T-cell (primary cell): ENCODE data around the gene BOC. TPM values are rescaled to one million over a fixed set of nuclear protein-coding genes. Genes with fewer than 3 reads are reported as not detected.

Experiments
- ATAC-seq, 4 experiments: fragments of 200-7000 bp in 3 of 4; fragments of 150-1000 bp in 1 of 4; cut with Tn5 transposase; replicated peaks in 1 of 4; 1 replicate in 3 of 4; 2 replicates in 1 of 4; pipeline ENCODE4 v1.10.0; 2021; ENCODE audit warnings: moderate library complexity in 3 of 4, mild to moderate bottlenecking in 2 of 4, moderate number of reproducible peaks in 1 of 4
- CTCF ChIA-PET, 2 donors: fragments of 300-600 bp; sonication (Branson Sonifier 250); formaldehyde crosslinking; loops; one replicate each; lab custom pipeline; 2022; ENCODE audit warnings: antibody characterized with exemption in 2 of 2; lab: Charles Lee
- POLR2A ChIA-PET, 2 donors: fragments of 300-600 bp; sonication (Branson Sonifier 250); formaldehyde crosslinking; loops; one replicate each; lab custom pipeline; 2022; ENCODE audit warnings: antibody characterized with exemption in 2 of 2; lab: Charles Lee
- DNase-seq, 35 experiments: peaks; one replicate each; pipeline versions ENCODE4 v3.0.0 to v3.0.0-alpha.2; 2013 to 2023
- H3K27ac ChIP-seq: one replicate; pipeline ENCODE4 v1.5.1; 2013; ENCODE audit warnings: low read length
- H3K27me3 ChIP-seq, 2 experiments: replicated peaks in 1 of 2; 1 replicate in 1 of 2; 2 replicates in 1 of 2; pipeline versions ENCODE4 v1.6.1 to v1.7.0; 2013; ENCODE audit warnings: low read length in 1 of 2, mixed read lengths in 1 of 2; ENCODE audit not compliant: control insufficient read depth in 2 of 2, insufficient read depth in 2 of 2; ENCODE audit errors: extremely low read depth in 1 of 2
- H3K36me3 ChIP-seq, 2 donors: 1 replicate in 1 of 2; 2 replicates in 1 of 2; pipeline versions ENCODE4 v1.6.1 to v1.7.0; 2013; ENCODE audit warnings: low read length in 1 of 2; ENCODE audit not compliant: control insufficient read depth in 2 of 2, insufficient read depth in 1 of 2; ENCODE audit errors: extremely low read depth in 1 of 2
- H3K4me1 ChIP-seq, 2 experiments: 1 replicate in 1 of 2; 2 replicates in 1 of 2; pipeline versions ENCODE4 v1.6.1 to v1.7.0; 2013; ENCODE audit warnings: low read length in 2 of 2, mixed read lengths in 1 of 2; ENCODE audit not compliant: insufficient read depth in 2 of 2, control insufficient read depth in 1 of 2; ENCODE audit errors: extremely low read depth in 1 of 2
- H3K4me3 ChIP-seq, 2 donors: 1 replicate in 1 of 2; 2 replicates in 1 of 2; pipeline versions ENCODE4 v1.5.1 to v1.7.0; 2013; ENCODE audit warnings: mild to moderate bottlenecking in 2 of 2, low read length in 1 of 2, moderate library complexity in 1 of 2; ENCODE audit not compliant: control insufficient read depth in 1 of 2; ENCODE audit errors: extremely low read depth in 1 of 2
- H3K9me3 ChIP-seq: 2 replicates; pipeline ENCODE4 v1.7.0; 2013
- H3K27ac Mint-ChIP-seq, 2 donors: one replicate each; pipeline ENCODE4 v1.8.0; 2020 to 2021; ENCODE audit warnings: mild to moderate bottlenecking in 2 of 2, mixed read lengths in 2 of 2
- H3K27me3 Mint-ChIP-seq, 2 donors: one replicate each; pipeline ENCODE4 v1.8.0; 2021 to 2022; ENCODE audit warnings: mixed read lengths in 2 of 2
- H3K36me3 Mint-ChIP-seq: one replicate; pipeline ENCODE4 v1.8.0; 2021; ENCODE audit warnings: mixed read lengths
- H3K4me1 Mint-ChIP-seq, 3 donors: one replicate each; pipeline ENCODE4 v1.8.0; 2020 to 2022; ENCODE audit warnings: mixed read lengths in 3 of 3, mild to moderate bottlenecking in 1 of 3
- H3K4me3 Mint-ChIP-seq, 3 donors: one replicate each; pipeline ENCODE4 v1.8.0; 2020 to 2022; ENCODE audit warnings: mild to moderate bottlenecking in 3 of 3, mixed read lengths in 3 of 3, moderate library complexity in 3 of 3
- H3K9me3 Mint-ChIP-seq, 3 donors: one replicate each; pipeline ENCODE4 v1.8.0; 2020 to 2022; ENCODE audit warnings: mixed read lengths in 3 of 3
- WGBS: methylation state at CpG from one replicate; pipeline ENCODE4 v1.1.5; 2013; ENCODE audit warnings: missing lambda C conversion rate; ENCODE audit not compliant: insufficient coverage; 5-methylcytosine and 5-hydroxymethylcytosine counted together
- total RNA-seq, 35 experiments: library from RNA in 6 of 35; stranded (reverse) in 6 of 35; fragments of 120-200 nt in 1 of 35; gene quantifications; one replicate each; pipeline versions ENCODE4 v1.2.1 to v1.2.4 and lab custom pipeline; 2013 to 2026

Gene BOC
- total RNA-seq, 5 donors from 2014 or later (not counting 1 experiment from before 2014, with no cell fraction given), result 0.16 to 0.20 TPM; not detected in 3

DNA sequence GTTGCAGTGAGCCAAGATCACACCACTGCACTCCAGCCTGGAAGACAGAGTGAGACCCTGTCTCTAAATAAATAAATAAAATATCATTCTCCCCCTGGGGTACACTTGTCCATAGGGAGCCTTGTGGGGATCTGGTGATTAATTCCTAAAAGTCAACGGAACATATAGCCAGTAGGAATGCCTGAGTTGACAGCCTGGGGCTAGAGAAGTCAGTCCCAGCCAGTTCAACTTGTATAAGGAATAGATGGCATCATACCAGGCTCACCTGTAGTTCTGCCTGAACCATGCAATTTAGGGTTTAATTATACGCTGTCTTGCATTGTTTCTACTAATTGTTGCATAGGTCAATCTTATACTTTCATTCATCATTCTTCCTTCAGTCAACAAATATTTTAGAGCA lies 5.9 kb upstream of the BOC start:
- Mint-ChIP-seq H3K4me1 (no peaks in the 10 kb centered on the region), H3K4me3 (no peak overlapping the region), H3K9me3 (peaks cover 0 to 5% (median 2%) of the 10 kb centered on the region in 3 donors), H3K36me3 (no peaks in the 10 kb centered on the region), H3K27ac (no peak overlapping the region), H3K27me3 (peaks cover 29 to 41% of the 10 kb centered on the region in 2 donors)
- 56% methylated on average over 1 of the region's 2 CpGs for WGBS
- peaks cover 3 to 9% of the 10 kb centered on the region in 2 experiments for H3K27me3 ChIP-seq
- DNase-seq (no peak), ATAC-seq (no peak)
- ChIA-PET POLR2A (no interaction called here), CTCF (no interaction called here)
- H3K4me1 ChIP-seq, result no peaks in the 10 kb centered on the region
- no peaks in the 10 kb centered on the region for H3K9me3 ChIP-seq
- H3K4me3 ChIP-seq, result no peak overlapping the region
- no peaks in the 10 kb centered on the region for H3K36me3 ChIP-seq
- no peak overlapping the region for H3K27ac ChIP-seq

- H3K27me3 ChIP-seq, result peaks cover 5 to 41% of the 10 kb centered on the region in 2 experiments
- peaks cover 2 to 11% of the 10 kb centered on the region in 2 experiments for H3K4me1 ChIP-seq
- ATAC-seq (no peak), DNase-seq (no peak)
- H3K9me3 ChIP-seq, result no peaks in the 10 kb centered on the region
- CTCF ChIA-PET, result no interaction called here
- WGBS, result 52% methylated on average over 6 of the region's 22 CpGs
- peak overlapping the region in 2 of 3 donors; percentile 68 to 77 for H3K4me3 Mint-ChIP-seq
- no peak overlapping the region for H3K27ac ChIP-seq
- peaks cover 10 to 15% (median 13%) of the 10 kb centered on the region in 3 donors for H3K4me1 Mint-ChIP-seq
- no peaks in the 10 kb centered on the region for H3K9me3 Mint-ChIP-seq
- peak overlapping the region in 1 of 2 donors; percentile 52 for H3K27ac Mint-ChIP-seq
- peaks cover 62 to 70% of the 10 kb centered on the region in 2 donors for H3K27me3 Mint-ChIP-seq
- POLR2A ChIA-PET, result no interaction called here
- H3K4me3 ChIP-seq, result peak overlapping the region in 1 of 2 donors; percentile 46
- H3K36me3 ChIP-seq, result no peaks in the 10 kb centered on the region
- no peaks in the 10 kb centered on the region for H3K36me3 Mint-ChIP-seq
Measured at GRCh38 chr3:113210604-113211329, 590 bp upstream of the BOC start.

DNA sequence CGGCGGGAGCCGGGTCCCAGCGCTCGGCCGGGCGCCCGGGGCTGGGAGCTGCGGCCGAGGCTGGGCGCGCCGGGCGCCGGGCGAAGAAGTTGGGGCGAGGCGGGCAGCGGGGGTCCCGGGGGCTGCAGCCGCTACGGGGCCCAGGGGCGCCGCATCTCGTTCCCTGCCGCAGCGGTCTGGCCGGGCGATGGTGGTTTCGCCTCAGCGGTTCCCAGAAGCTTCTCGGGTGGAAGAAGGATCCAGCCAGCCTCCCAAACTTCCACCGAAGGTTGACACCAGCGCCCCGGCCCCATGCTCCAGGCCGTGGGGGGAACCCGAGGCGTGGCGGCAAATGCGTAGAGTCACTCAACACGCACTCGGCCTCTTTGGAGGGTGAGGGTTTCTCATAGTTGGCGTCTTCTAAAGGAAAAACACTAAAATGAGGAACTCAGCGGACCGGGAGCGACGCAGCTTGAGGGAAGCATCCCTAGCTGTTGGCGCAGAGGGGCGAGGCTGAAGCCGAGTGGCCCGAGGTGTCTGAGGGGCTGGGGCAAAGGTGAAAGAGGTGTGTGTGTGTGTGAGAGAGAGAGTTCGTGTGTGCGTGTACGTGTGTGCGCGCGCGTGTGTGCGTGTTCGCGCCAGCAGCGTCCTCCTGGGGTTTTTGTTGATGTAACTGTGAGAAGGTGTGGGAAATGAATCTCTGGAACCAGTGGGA lies 940 bp downstream of the BOC start:
- H3K9me3 Mint-ChIP-seq, result no peaks in the 10 kb centered on the region
- no peaks in the 10 kb centered on the region for H3K36me3 ChIP-seq
- no peak overlapping the region for H3K27ac Mint-ChIP-seq
- POLR2A ChIA-PET, result no interaction called here
- peaks cover 10 to 15% (median 13%) of the 10 kb centered on the region in 3 donors for H3K4me1 Mint-ChIP-seq
- peak overlapping the region in 1 of 2 donors; percentile 73 for H3K4me3 ChIP-seq
- 5% methylated on average over 58 of the region's 62 CpGs for WGBS
- H3K27me3 ChIP-seq, result peaks cover 5 to 41% of the 10 kb centered on the region in 2 experiments
- H3K27ac ChIP-seq, result no peak overlapping the region
- CTCF ChIA-PET, result no interaction called here
- no peaks in the 10 kb centered on the region for H3K36me3 Mint-ChIP-seq
- peaks cover 56 to 69% of the 10 kb centered on the region in 2 donors for H3K27me3 Mint-ChIP-seq
- peaks cover 2 to 11% of the 10 kb centered on the region in 2 experiments for H3K4me1 ChIP-seq
- no peak for ATAC-seq
- no peak for DNase-seq
- no peaks in the 10 kb centered on the region for H3K9me3 ChIP-seq
- H3K4me3 Mint-ChIP-seq, result peak overlapping the region in 2 of 3 donors; percentile 49 to 66

DNA sequence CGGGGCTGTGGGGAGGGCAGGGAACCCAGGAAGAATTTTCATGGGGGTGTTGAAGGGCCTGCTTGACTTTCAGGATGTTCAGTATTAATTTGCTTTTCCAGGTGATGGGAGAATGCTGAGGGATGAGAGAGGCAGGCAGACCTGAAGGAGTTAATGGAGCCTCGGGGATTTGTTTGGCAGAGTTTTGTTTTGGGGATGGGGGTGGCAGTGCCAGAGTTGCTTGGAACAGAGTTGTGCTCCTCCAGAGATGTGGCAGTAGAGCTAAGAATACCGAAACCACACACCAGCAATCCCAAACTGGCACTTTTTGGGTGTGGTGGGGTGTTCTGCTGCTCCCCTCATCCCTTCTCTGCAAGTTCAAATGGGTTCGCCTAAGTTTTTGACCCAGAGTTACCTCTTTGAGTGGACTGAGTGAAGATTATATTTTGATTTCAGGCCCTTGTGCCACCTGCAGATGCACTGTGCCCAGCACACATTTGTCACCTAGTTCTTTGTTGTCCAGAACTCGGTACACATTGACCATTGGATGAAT lies 1.6 kb downstream of the BOC start:
- peaks cover 10 to 15% (median 13%) of the 10 kb centered on the region in 3 donors for H3K4me1 Mint-ChIP-seq
- no peaks in the 10 kb centered on the region for H3K36me3 Mint-ChIP-seq
- H3K4me3 Mint-ChIP-seq, result peak overlapping the region in 1 of 3 donors; percentile 66
- peak overlapping the region in 1 of 2 donors; percentile 29 for H3K27ac Mint-ChIP-seq
- Histone ChIP-seq H3K4me3 (peak overlapping the region in 1 of 2 donors; percentile 73), H3K27ac (no peak overlapping the region), H3K9me3 (no peaks in the 10 kb centered on the region), H3K36me3 (no peaks in the 10 kb centered on the region), H3K4me1 (peaks cover 2 to 11% of the 10 kb centered on the region in 2 experiments), H3K27me3 (peaks cover 5 to 41% of the 10 kb centered on the region in 2 experiments)
- no peaks in the 10 kb centered on the region for H3K9me3 Mint-ChIP-seq
- ATAC-seq (no peak), DNase-seq (no peak)
- ChIA-PET CTCF (no interaction called here), POLR2A (no interaction called here)
- WGBS, result 59% methylated on average over 3 of the region's 5 CpGs
- H3K27me3 Mint-ChIP-seq, result peaks cover 55 to 70% of the 10 kb centered on the region in 2 donors

DNA sequence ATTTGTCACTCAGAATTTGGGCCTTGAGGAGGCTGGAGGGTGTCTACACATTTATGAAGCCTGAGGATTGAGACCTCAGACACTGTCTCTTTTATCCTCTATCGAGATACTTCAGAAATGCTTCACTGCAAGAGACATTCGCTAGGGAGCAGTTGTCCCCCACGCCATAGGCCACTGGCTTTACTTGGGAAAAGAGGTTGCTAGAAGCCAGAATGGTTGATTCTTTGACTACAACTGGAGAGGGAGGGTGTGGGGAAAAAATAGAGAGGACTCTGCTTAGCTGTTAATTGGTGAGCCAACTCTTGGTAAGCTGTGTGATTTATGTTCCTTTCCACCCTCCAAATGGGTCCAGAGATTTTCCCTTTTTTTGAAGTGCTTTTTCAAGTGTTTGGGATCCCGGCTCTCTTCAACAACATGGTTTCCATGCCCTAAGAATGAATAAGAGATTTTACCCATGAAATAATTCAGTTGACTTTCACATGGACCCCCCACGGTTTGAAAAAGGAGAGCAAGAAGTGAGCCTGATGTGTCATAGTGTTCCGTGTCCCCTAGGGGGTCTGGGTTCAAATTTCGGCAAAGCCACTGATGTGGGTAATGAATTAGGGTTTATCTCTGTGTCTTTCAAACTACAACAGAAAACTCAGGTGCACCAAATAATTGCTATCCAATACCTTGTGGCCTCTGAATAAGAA lies 2.7 kb downstream of the BOC start:
- Mint-ChIP-seq H3K27ac (no peak overlapping the region), H3K36me3 (no peaks in the 10 kb centered on the region), H3K9me3 (no peaks in the 10 kb centered on the region), H3K4me3 (no peak overlapping the region), H3K4me1 (peaks cover 10 to 15% (median 13%) of the 10 kb centered on the region in 3 donors), H3K27me3 (peaks cover 53 to 65% of the 10 kb centered on the region in 2 donors)
- Histone ChIP-seq H3K27me3 (peaks cover 4 to 41% of the 10 kb centered on the region in 2 experiments), H3K4me3 (no peak overlapping the region), H3K4me1 (peaks cover 2 to 11% of the 10 kb centered on the region in 2 experiments), H3K36me3 (no peaks in the 10 kb centered on the region), H3K9me3 (no peaks in the 10 kb centered on the region), H3K27ac (no peak overlapping the region)
- 100% methylated on average over 1 of the region's 7 CpGs for WGBS
- POLR2A ChIA-PET, result no interaction called here
- CTCF ChIA-PET, result no interaction called here
- ATAC-seq, result no peak
- DNase-seq, result no peak
